ENCODE data around the gene CRB2.

GRCh38 chr9:123346026-123346425, 10.0 kb upstream of the CRB2 start:
- TF ChIP-seq POLR2A (IDR thresholded peaks at IDR 0.05) = no peak
- no peak for TF ChIP-seq CTCF (IDR thresholded peaks at IDR 0.05)

Measured in body of pancreas (tissue), 4 donors.